CD4-positive, alpha-beta T cell treated with Interleukin-1 beta for 1 hour (primary cell): ENCODE results near the gene ASAP2.

Experiments
- DNase-seq, 2 donors: peaks; one replicate each; pipeline ENCODE4 v3.0.0-alpha.2; 2020 to 2022

Gene ASAP2

GRCh38 chr2:9279426-9279825 lies 72.8 kb downstream of the ASAP2 start:
- no peak for DNase-seq

GRCh38 chr2:9280224-9280623 lies 73.6 kb downstream of the ASAP2 start:
- DNase-seq, result no peak

- DNase-seq, result no peak
Observed at GRCh38 chr2:9281145-9281544, 74.5 kb downstream of the ASAP2 start.

- DNase-seq, result no peak
Observed at GRCh38 chr2:9282128-9283112, 75.8 kb downstream of the ASAP2 start.

GRCh38 chr2:9284521-9285297 lies 78.1 kb downstream of the ASAP2 start:
- no peak for DNase-seq

- DNase-seq, result no peak
Observed at GRCh38 chr2:9285385-9285920, 78.8 kb downstream of the ASAP2 start.

- no peak for DNase-seq
Observed at GRCh38 chr2:9285921-9286320, 79.3 kb downstream of the ASAP2 start.

GRCh38 chr2:9286554-9287399 lies 80.2 kb downstream of the ASAP2 start:
- no peak for DNase-seq

GRCh38 chr2:9287400-9288045 lies 80.9 kb downstream of the ASAP2 start:
- no peak for DNase-seq

- no peak for DNase-seq
Observed at GRCh38 chr2:9288233-9288632, 81.6 kb downstream of the ASAP2 start.

GRCh38 chr2:9288681-9289338 lies 82.2 kb downstream of the ASAP2 start:
- no peak for DNase-seq

GRCh38 chr2:9291331-9291730 lies 84.7 kb downstream of the ASAP2 start:
- DNase-seq, result no peak

GRCh38 chr2:9291866-9292265 lies 85.3 kb downstream of the ASAP2 start:
- no peak for DNase-seq

GRCh38 chr2:9292426-9292825 lies 85.8 kb downstream of the ASAP2 start:
- no peak for DNase-seq

- DNase-seq, result no peak
Observed at GRCh38 chr2:9294764-9295163, 88.2 kb downstream of the ASAP2 start.

GRCh38 chr2:9296559-9296958 lies 89.9 kb downstream of the ASAP2 start:
- no peak for DNase-seq

- no peak for DNase-seq
Observed at GRCh38 chr2:9297156-9297555, 90.5 kb downstream of the ASAP2 start.

GRCh38 chr2:9297807-9298206 lies 91.2 kb downstream of the ASAP2 start:
- no peak for DNase-seq

GRCh38 chr2:9298583-9298982 lies 92.0 kb downstream of the ASAP2 start:
- DNase-seq, result no peak

- DNase-seq, result no peak
Observed at GRCh38 chr2:9299161-9300100, 92.8 kb downstream of the ASAP2 start.
